Hepatocyte (in vitro differentiated cells): ENCODE measurements around the gene CDH4. TPM values are rescaled to one million over a fixed set of nuclear protein-coding genes. Genes with fewer than 3 reads are reported as not detected.

ENCODE experiments used
- DNase-seq: peaks from one replicate; pipeline ENCODE4 v3.0.0-alpha.2; 2016; ENCODE audit warnings: low spot score
- H2AFZ ChIP-seq: fragments of 200-600 bp; sonication (generic); 2 replicates; pipeline ENCODE4 v1.6.0; 2016; ENCODE audit warnings: antibody characterized with exemption, mild to moderate bottlenecking
- H3K27ac ChIP-seq: fragments of 200-600 bp; sonication (generic); 2 replicates; pipeline ENCODE4 v1.5.1; 2016; ENCODE audit warnings: mild to moderate bottlenecking
- H3K27me3 ChIP-seq: fragments of 200-600 bp; sonication (generic); 2 replicates; pipeline ENCODE4 v1.6.1; 2016
- H3K36me3 ChIP-seq: fragments of 200-600 bp; sonication (generic); replicated peaks from 2 replicates; pipeline ENCODE4 v1.5.1; 2016; ENCODE audit warnings: low read depth; ENCODE audit not compliant: insufficient read depth
- H3K4me1 ChIP-seq: fragments of 200-600 bp; sonication (generic); 2 replicates; pipeline ENCODE4 v1.5.1; 2016; ENCODE audit warnings: mild to moderate bottlenecking, moderate library complexity; ENCODE audit not compliant: insufficient read depth
- H3K4me2 ChIP-seq: fragments of 200-600 bp; sonication (generic); 2 replicates; pipeline ENCODE4 v1.6.0; 2016
- H3K4me3 ChIP-seq: fragments of 200-600 bp; sonication (generic); 2 replicates; pipeline ENCODE4 v1.5.1; 2016; ENCODE audit warnings: mild to moderate bottlenecking
- H3K79me2 ChIP-seq: fragments of 200-600 bp; sonication (generic); 2 replicates; pipeline ENCODE4 v1.6.0; 2017; ENCODE audit warnings: mild to moderate bottlenecking
- H3K9me2 ChIP-seq: fragments of 200-600 bp; sonication (generic); replicated peaks from 2 replicates; pipeline ENCODE4 v1.6.0; 2017; ENCODE audit warnings: mild to moderate bottlenecking; ENCODE audit not compliant: insufficient read depth
- H3K9me3 ChIP-seq: fragments of 200-600 bp; sonication (generic); 2 replicates; pipeline ENCODE4 v1.5.1; 2016; ENCODE audit warnings: low read depth, mild to moderate bottlenecking
- H4K20me1 ChIP-seq: fragments of 200-600 bp; sonication (generic); 2 replicates; pipeline ENCODE4 v1.6.0; 2016; ENCODE audit warnings: mild to moderate bottlenecking; ENCODE audit not compliant: insufficient read depth, poor library complexity, severe bottlenecking
- CTCF ChIP-seq: fragments of 200-600 bp; sonication (generic); IDR thresholded peaks from 2 replicates; pipeline ENCODE4 v1.5.1; 2016; ENCODE audit warnings: antibody characterized with exemption, mild to moderate bottlenecking; ENCODE audit not compliant: poor library complexity
- EZH2 ChIP-seq: fragments of 200-600 bp; sonication (generic); IDR thresholded peaks from 2 replicates; pipeline ENCODE4 v1.6.1; 2016; ENCODE audit warnings: antibody characterized with exemption, mild to moderate bottlenecking, borderline replicate concordance
- EZH2phosphoT487 ChIP-seq: fragments of 200-600 bp; sonication (generic); IDR thresholded peaks from one replicate; pipeline ENCODE4 v1.6.1; 2018; ENCODE audit warnings: antibody characterized with exemption, mild to moderate bottlenecking, low read depth, moderate library complexity; ENCODE audit not compliant: unreplicated experiment, severe bottlenecking
- WGBS: methylation state at CpG from one replicate; pipeline ENCODE4 v1.1.6; 2016; ENCODE audit warnings: low lambda C conversion rate; ENCODE audit errors: missing lambda C conversion rate; 5-methylcytosine and 5-hydroxymethylcytosine counted together
- polyA plus RNA-seq: library from polyadenylated mRNA; unstranded; fragments of >200 nt; fragmentation: Nextera tagmentation; extraction: Ambion mirVana; gene quantifications from 2 replicates; pipeline ENCODE4 v1.2.1, GENCODE V29; 2016
- total RNA-seq: library from RNA; depleted of rRNA; stranded (reverse); fragments of >200 nt; gene quantifications from 2 replicates; pipeline ENCODE4 v1.2.3, GENCODE V29; 2014

Gene CDH4
- total and polyA plus RNA-seq, 2 experiments from 2014 or later = 0.53 to 0.73 TPM

GRCh38 chr20:61662968-61663331 lies 410.9 kb downstream of the CDH4 start:
- Histone ChIP-seq H3K4me2 (no peak overlapping the region), H3K9me3 (no peaks in the 10 kb centered on the region), H4K20me1 (no peaks in the 10 kb centered on the region), H3K27me3 (no peaks in the 10 kb centered on the region), H3K4me3 (no peak overlapping the region), H3K9me2 (no peaks in the 10 kb centered on the region), H3K27ac (no peak overlapping the region), H3K36me3 (no peaks in the 10 kb centered on the region), H3K79me2 (no peaks in the 10 kb centered on the region), H3K4me1 (no peaks in the 10 kb centered on the region), H2AFZ (no peak overlapping the region)
- DNase-seq = no peak
- WGBS = 86% methylated on average over 13 of the region's 13 CpGs
- TF ChIP-seq EZH2 (no peak), EZH2phosphoT487 (no peak)

GRCh38 chr20:61663521-61664425 lies 411.7 kb downstream of the CDH4 start:
- 89% methylated on average over 25 of the region's 30 CpGs for WGBS
- H4K20me1 ChIP-seq = no peaks in the 10 kb centered on the region
- H2AFZ ChIP-seq = no peak overlapping the region
- H3K4me1 ChIP-seq = no peaks in the 10 kb centered on the region
- H3K27ac ChIP-seq = no peak overlapping the region
- no peaks in the 10 kb centered on the region for H3K9me3 ChIP-seq
- H3K36me3 ChIP-seq = no peaks in the 10 kb centered on the region
- H3K9me2 ChIP-seq = no peaks in the 10 kb centered on the region
- no peak overlapping the region for H3K4me2 ChIP-seq
- no peaks in the 10 kb centered on the region for H3K27me3 ChIP-seq
- no peak for TF ChIP-seq EZH2phosphoT487
- TF ChIP-seq EZH2 = no peak
- no peak for TF ChIP-seq CTCF
- H3K4me3 ChIP-seq = no peak overlapping the region
- DNase-seq = no peak
- H3K79me2 ChIP-seq = no peaks in the 10 kb centered on the region

- Histone ChIP-seq H3K4me2 (no peak overlapping the region), H3K27ac (no peak overlapping the region), H3K9me3 (no peaks in the 10 kb centered on the region), H3K79me2 (no peaks in the 10 kb centered on the region), H3K4me3 (no peak overlapping the region), H3K27me3 (no peaks in the 10 kb centered on the region), H3K36me3 (no peaks in the 10 kb centered on the region), H4K20me1 (no peaks in the 10 kb centered on the region), H3K9me2 (no peaks in the 10 kb centered on the region), H3K4me1 (no peaks in the 10 kb centered on the region), H2AFZ (no peak overlapping the region)
- no peak for DNase-seq
- WGBS = 84% methylated on average over 20 of the region's 20 CpGs
- TF ChIP-seq CTCF = no peak
- TF ChIP-seq EZH2phosphoT487 = no peak
These were observed 412.7 kb downstream of the CDH4 start for GRCh38 chr20:61664556-61665320.
